Measurements from ENCODE around the gene AVPR1B. TPM values are rescaled to one million over a fixed set of nuclear protein-coding genes. Genes with fewer than 3 reads are reported as not detected.

AVPR1B gene
- total RNA-seq, 1 experiment from 2014 or later: not detected

GRCh38 chr1:206082831-206083695 lies 34.1 kb downstream of the AVPR1B start:
- TF ChIP-seq CTCF (IDR thresholded peaks at IDR 0.05; ENCODE audit: insufficient read depth in 1 of 2, low read depth in 1 of 2, low read length in 1 of 2, severe bottlenecking in 1 of 2, unreplicated experiment in 1 of 2): no peak
- H3K4me3 Mint-ChIP-seq (ENCODE audit: unreplicated experiment): no peak overlapping the region
- H3K4me1 Mint-ChIP-seq (ENCODE audit: low read depth, unreplicated experiment): no peaks in the 10 kb centered on the region
- POLR2A ChIA-PET: no interaction called here
- intact Hi-C loops (cut with micrococcal nuclease; ENCODE audit: unreplicated experiment): no loop called here
- CTCF ChIA-PET: no interaction called here
- no TSS peak for BruUV-seq (replicated peaks)
- H3K9me3 Mint-ChIP-seq (ENCODE audit: unreplicated experiment): no peaks in the 10 kb centered on the region
- peaks cover 19% of the 10 kb centered on the region for H3K27me3 Mint-ChIP-seq (ENCODE audit: insufficient read depth, unreplicated experiment)
- H3K36me3 ChIP-seq (ENCODE audit: control insufficient read depth, insufficient read depth, low read length): no peaks in the 10 kb centered on the region
- H3K27me3 ChIP-seq (replicated peaks; ENCODE audit: control insufficient read depth, insufficient read depth, low read length): no peaks in the 10 kb centered on the region; the same call in 1 of the 2 replicates
- no peak for DNase-seq
- H3K36me3 Mint-ChIP-seq (ENCODE audit: insufficient read depth, unreplicated experiment): no peaks in the 10 kb centered on the region
- no peak overlapping the region for H3K27ac Mint-ChIP-seq (ENCODE audit: unreplicated experiment)
- no peaks in the 10 kb centered on the region for H3K9me3 ChIP-seq
- no peaks in the 10 kb centered on the region; the same call in 1 of the 2 replicates for H3K4me1 ChIP-seq
- H3K4me3 ChIP-seq (ENCODE audit: low read depth, low read length): no peak overlapping the region

GRCh38 chr1:206081856-206082255 lies 35.3 kb downstream of the AVPR1B start:
- intact Hi-C loops (cut with micrococcal nuclease; ENCODE audit: unreplicated experiment): no loop called here
- POLR2A ChIA-PET: no interaction called here
- Mint-ChIP-seq H3K36me3 (ENCODE audit: insufficient read depth, unreplicated experiment) (no peaks in the 10 kb centered on the region), H3K4me3 (ENCODE audit: unreplicated experiment) (no peak overlapping the region), H3K4me1 (ENCODE audit: low read depth, unreplicated experiment) (no peaks in the 10 kb centered on the region), H3K27ac (ENCODE audit: unreplicated experiment) (no peak overlapping the region), H3K9me3 (ENCODE audit: unreplicated experiment) (no peaks in the 10 kb centered on the region), H3K27me3 (ENCODE audit: insufficient read depth, unreplicated experiment) (peaks cover 19% of the 10 kb centered on the region)
- TF ChIP-seq CTCF (IDR thresholded peaks at IDR 0.05; ENCODE audit: insufficient read depth in 1 of 2, low read depth in 1 of 2, low read length in 1 of 2, severe bottlenecking in 1 of 2, unreplicated experiment in 1 of 2): no peak
- Histone ChIP-seq H3K4me1 (no peaks in the 10 kb centered on the region; the same call in 1 of the 2 replicates), H3K9me3 (no peaks in the 10 kb centered on the region), H3K27me3 (replicated peaks; ENCODE audit: control insufficient read depth, insufficient read depth, low read length) (no peaks in the 10 kb centered on the region; the same call in 1 of the 2 replicates), H3K36me3 (ENCODE audit: control insufficient read depth, insufficient read depth, low read length) (no peaks in the 10 kb centered on the region), H3K4me3 (ENCODE audit: low read depth, low read length) (no peak overlapping the region)
- DNase-seq: no peak
- CTCF ChIA-PET: no interaction called here
- BruUV-seq (replicated peaks): no TSS peak

- no TSS peak for BruUV-seq (replicated peaks)
- H3K4me3 ChIP-seq (ENCODE audit: low read depth, low read length): no peak overlapping the region
- Mint-ChIP-seq H3K4me3 (ENCODE audit: unreplicated experiment) (no peak overlapping the region), H3K9me3 (ENCODE audit: unreplicated experiment) (no peaks in the 10 kb centered on the region), H3K4me1 (ENCODE audit: low read depth, unreplicated experiment) (no peaks in the 10 kb centered on the region), H3K36me3 (ENCODE audit: insufficient read depth, unreplicated experiment) (no peaks in the 10 kb centered on the region), H3K27ac (ENCODE audit: unreplicated experiment) (no peak overlapping the region), H3K27me3 (ENCODE audit: insufficient read depth, unreplicated experiment) (peaks cover 18% of the 10 kb centered on the region)
- H3K4me1 ChIP-seq: no peaks in the 10 kb centered on the region; the same call in 1 of the 2 replicates
- no peaks in the 10 kb centered on the region; the same call in 1 of the 2 replicates for H3K27me3 ChIP-seq (replicated peaks; ENCODE audit: control insufficient read depth, insufficient read depth, low read length)
- ChIA-PET CTCF (interaction anchor here (0.8 to 1.1 kb wide), 2 partner anchors 13 to 49 kb away, joined by 3 to 4 read pairs; no protein-coding TSS in a partner anchor), POLR2A (no interaction called here)
- no peak for TF ChIP-seq CTCF (IDR thresholded peaks at IDR 0.05; ENCODE audit: insufficient read depth in 1 of 2, low read depth in 1 of 2, low read length in 1 of 2, severe bottlenecking in 1 of 2, unreplicated experiment in 1 of 2)
- intact Hi-C loops (cut with micrococcal nuclease; ENCODE audit: unreplicated experiment): no loop called here
- H3K36me3 ChIP-seq (ENCODE audit: control insufficient read depth, insufficient read depth, low read length): no peaks in the 10 kb centered on the region
- DNase-seq: no peak
- H3K9me3 ChIP-seq: no peaks in the 10 kb centered on the region
Observed at GRCh38 chr1:206080026-206080820, 37.0 kb downstream of the AVPR1B start.

Data from Caco-2 (cell line).